GM04504 (cell line): Measurements from ENCODE around the gene POLR1E.
"Not testable (repeated sequence)": the region's sequence is repeated elsewhere in the genome, so short reads cannot be mapped to it uniquely, and the experiment has no call there.

Experiments used
- DNase-seq: peaks from one replicate; pipeline ENCODE4 v3.0.0-alpha.2; 2012; ENCODE audit warnings: low read depth

POLR1E gene

GRCh38 chr9:37464426-37465248 lies 21.1 kb upstream of the POLR1E start:
- peak; percentile 42 for DNase-seq

GRCh38 chr9:37465249-37466036 lies 20.3 kb upstream of the POLR1E start, which contains the start of gene ZBTB5:
ZBTB5 (minus strand) TSS chr9:37465450; CDS start chr9:37442551, 22,899 bp downstream.
- peak; percentile 100 for DNase-seq

- DNase-seq = peak; percentile 79
Observed at GRCh38 chr9:37466037-37466709, 19.6 kb upstream of the POLR1E start.

- DNase-seq = not testable (repeated sequence)
Observed at GRCh38 chr9:37467530-37467929, 18.2 kb upstream of the POLR1E start.

GRCh38 chr9:37468620-37469019 lies 17.1 kb upstream of the POLR1E start:
- DNase-seq = no peak

- DNase-seq = peak; percentile 88
Observed at GRCh38 chr9:37471942-37472684, 13.6 kb upstream of the POLR1E start.

- not testable (repeated sequence) for DNase-seq
Observed at GRCh38 chr9:37473982-37474381, 11.8 kb upstream of the POLR1E start.

GRCh38 chr9:37474438-37474837 lies 11.3 kb upstream of the POLR1E start:
- DNase-seq = no peak

GRCh38 chr9:37476930-37477329 lies 8.8 kb upstream of the POLR1E start:
- no peak for DNase-seq

GRCh38 chr9:37477443-37477842 lies 8.3 kb upstream of the POLR1E start:
- DNase-seq = not testable (repeated sequence)

- DNase-seq = not testable (repeated sequence)
Observed at GRCh38 chr9:37477987-37478619, 7.6 kb upstream of the POLR1E start.

GRCh38 chr9:37480759-37481158 lies 5.0 kb upstream of the POLR1E start:
- DNase-seq = no peak

GRCh38 chr9:37486256-37486615 lies 488 bp downstream of the POLR1E start:
- DNase-seq = no peak

GRCh38 chr9:37486616-37487548 lies 1.1 kb downstream of the POLR1E start:
- DNase-seq = peak; percentile 93

- no peak for DNase-seq
Observed at GRCh38 chr9:37491939-37492338, 6.2 kb downstream of the POLR1E start.

GRCh38 chr9:37495571-37495970 lies 9.8 kb downstream of the POLR1E start:
- DNase-seq = no peak

GRCh38 chr9:37496020-37496419 lies 10.3 kb downstream of the POLR1E start:
- no peak for DNase-seq

GRCh38 chr9:37497320-37497719 lies 11.6 kb downstream of the POLR1E start:
- DNase-seq = no peak

GRCh38 chr9:37498457-37498856 lies 12.7 kb downstream of the POLR1E start:
- no peak for DNase-seq

- no peak for DNase-seq
Observed at GRCh38 chr9:37499297-37499696, 13.5 kb downstream of the POLR1E start.
